ENCODE results near the gene SMC1B.
"Not testable (repeated sequence)": the region's sequence is repeated elsewhere in the genome, so short reads cannot be mapped to it uniquely, and the experiment has no call there.

SMC1B gene, protein sequence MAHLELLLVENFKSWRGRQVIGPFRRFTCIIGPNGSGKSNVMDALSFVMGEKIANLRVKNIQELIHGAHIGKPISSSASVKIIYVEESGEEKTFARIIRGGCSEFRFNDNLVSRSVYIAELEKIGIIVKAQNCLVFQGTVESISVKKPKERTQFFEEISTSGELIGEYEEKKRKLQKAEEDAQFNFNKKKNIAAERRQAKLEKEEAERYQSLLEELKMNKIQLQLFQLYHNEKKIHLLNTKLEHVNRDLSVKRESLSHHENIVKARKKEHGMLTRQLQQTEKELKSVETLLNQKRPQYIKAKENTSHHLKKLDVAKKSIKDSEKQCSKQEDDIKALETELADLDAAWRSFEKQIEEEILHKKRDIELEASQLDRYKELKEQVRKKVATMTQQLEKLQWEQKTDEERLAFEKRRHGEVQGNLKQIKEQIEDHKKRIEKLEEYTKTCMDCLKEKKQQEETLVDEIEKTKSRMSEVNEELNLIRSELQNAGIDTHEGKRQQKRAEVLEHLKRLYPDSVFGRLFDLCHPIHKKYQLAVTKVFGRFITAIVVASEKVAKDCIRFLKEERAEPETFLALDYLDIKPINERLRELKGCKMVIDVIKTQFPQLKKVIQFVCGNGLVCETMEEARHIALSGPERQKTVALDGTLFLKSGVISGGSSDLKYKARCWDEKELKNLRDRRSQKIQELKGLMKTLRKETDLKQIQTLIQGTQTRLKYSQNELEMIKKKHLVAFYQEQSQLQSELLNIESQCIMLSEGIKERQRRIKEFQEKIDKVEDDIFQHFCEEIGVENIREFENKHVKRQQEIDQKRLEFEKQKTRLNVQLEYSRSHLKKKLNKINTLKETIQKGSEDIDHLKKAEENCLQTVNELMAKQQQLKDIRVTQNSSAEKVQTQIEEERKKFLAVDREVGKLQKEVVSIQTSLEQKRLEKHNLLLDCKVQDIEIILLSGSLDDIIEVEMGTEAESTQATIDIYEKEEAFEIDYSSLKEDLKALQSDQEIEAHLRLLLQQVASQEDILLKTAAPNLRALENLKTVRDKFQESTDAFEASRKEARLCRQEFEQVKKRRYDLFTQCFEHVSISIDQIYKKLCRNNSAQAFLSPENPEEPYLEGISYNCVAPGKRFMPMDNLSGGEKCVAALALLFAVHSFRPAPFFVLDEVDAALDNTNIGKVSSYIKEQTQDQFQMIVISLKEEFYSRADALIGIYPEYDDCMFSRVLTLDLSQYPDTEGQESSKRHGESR

DNA sequence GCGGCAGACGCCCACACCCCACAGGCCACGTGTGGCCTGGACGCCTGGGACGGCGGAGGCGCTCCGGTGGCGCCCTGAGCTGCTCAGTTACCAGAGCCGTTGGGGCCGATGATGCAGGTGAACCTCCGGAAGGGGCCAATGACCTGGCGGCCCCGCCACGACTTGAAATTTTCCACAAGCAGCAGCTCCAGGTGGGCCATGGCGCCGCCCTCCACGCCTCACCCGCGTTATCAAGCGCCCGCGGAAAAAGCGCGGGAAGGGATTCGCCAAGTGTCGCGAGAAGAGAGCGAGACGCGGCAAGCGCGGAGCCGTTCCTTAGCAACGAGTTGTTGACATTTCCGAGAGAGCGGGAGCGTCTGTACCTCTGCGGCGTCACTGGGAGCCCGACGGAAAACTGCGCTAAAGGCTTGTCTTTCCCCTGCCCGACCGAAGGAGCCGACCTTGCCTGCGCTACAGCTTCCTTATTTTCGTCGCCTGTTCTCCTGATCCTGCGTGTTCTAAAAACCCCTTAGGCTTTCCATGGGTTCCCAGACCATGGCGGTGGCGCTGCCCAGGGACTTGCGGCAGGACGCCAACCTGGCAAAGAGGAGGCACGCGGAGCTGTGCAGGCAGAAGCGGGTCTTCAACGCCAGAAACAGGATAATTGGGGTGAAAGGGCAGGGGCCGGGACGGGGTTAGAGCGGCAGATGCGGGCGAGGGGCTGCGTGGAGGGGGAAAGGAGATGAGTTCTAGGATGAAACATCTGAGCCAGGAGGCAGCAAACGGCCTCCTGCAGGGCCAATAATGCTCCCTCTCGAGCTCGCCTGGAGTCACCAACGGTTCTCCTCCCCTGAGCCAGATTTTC, at the start of gene SMC1B, which contains the start of gene RIBC2:
Gene SMC1B, minus strand, starts transcription at position 232 of the 844 bp plus-strand sequence. Its CDS starts 32 bp downstream, at position 200.
Gene RIBC2, plus strand, starts transcription at position 326 of the 844 bp plus-strand sequence. Its CDS starts 194 bp downstream, at position 520.
- peak; percentile 66 for DNase-seq (ENCODE audit: low read depth)

DNA sequence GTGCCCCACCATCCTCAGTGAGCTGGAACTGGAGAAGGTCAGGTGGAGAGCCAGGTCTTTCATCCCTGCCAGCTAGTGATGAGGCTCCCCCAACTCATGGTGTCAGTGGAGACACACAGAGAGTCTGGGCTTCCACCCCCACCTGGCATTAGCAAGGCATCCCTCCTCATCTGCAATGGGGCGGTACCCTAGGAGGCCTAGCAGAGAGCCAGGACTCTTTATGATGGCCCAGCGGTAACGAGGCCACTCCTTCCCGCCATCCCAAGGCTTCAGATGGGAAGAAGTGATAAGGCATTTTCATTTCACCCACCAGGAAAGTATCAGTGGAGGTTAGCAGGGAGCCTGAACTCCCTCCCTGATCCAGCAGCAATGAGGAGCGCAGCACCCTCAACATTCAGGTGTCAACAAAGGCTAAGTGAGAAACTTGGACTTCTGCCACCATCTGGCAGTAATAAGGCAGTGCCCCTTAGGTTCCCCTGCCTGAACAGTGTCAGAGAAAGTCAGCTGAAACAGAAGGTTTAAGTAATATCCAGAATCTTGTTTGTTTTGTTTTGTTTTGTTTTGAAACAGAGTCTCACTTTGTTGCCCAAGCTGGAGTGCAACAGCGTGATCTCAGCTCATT, 48.7 kb upstream of the SMC1B start:
- DNase-seq (ENCODE audit: low read depth), result no peak

DNA sequence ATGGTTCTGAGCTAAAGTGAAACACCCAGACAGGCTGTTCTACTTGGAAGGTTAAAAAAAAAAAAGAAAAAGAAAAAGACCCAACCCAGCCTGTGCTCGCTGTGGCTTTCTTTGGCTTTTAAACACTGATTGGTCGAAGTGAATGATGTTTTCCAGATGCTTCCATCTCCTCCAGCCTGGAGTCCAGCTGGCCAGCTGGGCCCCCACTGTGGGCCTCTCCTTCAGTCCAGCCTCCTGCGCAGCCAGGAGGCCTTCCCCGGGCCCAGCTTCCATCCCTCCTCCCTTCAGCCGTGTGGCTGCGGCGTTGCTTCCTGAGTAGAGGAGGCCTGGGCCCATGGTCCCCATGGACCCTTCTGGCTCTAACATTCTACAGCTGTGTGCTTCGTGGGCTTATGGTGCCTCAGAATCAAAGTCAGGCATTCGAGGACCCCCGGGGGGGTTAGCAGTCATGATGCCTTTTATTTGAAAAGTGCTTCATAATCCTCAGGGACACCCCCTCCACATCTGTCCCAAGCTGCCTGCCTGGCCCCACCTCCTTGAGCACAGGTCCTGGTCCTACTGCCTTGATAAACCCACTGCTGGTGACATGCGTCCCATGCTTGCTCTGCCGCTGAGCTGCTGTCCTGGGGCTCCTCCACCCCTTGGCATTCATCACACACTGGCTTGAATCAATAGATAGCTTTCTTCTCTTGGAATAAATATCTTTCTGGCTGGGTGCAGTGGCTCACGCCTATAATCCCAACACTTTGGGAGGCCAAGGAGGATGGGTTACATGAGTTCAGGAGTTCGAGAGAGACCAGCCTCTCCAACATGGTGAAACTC, 47.1 kb upstream of the SMC1B start:
- no peak for DNase-seq (ENCODE audit: low read depth)

DNA sequence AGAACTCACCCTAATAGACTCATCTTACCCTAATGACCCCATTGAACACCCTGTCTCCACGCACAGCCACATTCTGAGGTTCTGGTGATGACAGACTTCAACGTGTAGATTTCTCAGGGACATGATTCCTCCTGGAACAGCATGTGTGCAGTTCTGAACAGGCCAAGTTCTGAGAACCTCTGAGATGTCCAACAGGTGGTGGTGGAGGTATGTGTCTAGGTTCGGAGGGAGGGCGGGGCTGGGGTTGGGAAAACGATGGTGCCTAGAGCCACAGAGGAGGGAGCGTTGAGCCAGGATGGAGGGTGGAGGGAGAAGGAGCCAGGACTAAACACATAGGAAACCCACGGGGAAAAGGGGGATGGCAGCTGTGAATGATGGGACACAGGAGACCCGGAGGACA, 45.8 kb upstream of the SMC1B start:
- no peak for DNase-seq (ENCODE audit: low read depth)

DNA sequence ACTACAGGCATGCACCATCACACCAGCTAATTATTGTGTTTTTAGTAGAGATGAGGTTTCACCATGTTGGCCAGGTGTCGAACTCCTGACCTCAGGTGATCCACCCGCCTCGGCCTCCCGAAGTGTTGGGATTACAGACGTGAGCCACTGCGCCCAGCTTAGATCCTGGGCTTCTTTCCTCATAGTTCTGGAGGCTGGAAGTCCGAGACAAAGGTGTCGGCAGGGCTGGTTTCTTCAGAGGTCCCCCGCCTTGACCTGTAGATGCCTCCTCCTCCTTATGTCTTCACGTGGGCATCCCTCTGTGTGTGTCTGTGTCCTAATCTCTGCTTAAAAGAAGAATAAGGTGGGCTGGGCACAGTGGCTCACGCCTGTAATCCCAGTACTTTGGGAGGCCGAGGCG, 45.1 kb upstream of the SMC1B start:
- DNase-seq (ENCODE audit: low read depth), result no peak

DNA sequence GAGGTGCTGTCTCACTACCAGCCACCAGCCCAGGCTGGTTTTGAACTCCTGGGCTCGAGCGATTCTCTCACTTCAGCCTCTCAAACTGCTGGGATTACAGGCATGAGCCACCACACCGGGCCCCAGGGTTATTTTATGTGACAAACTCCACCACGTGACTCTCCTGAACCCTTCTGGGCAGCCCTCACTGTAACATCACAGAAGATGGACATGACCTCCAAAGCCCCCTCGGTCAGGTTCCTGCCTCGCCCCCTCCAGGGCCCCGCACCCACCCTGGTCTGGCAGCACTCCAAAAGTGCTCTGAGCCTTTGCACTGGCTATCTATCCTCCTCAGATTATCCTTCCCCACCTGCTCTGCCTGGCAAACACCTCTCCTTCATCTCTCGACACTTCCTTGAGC, 43.4 kb upstream of the SMC1B start:
- no peak for DNase-seq (ENCODE audit: low read depth)

DNA sequence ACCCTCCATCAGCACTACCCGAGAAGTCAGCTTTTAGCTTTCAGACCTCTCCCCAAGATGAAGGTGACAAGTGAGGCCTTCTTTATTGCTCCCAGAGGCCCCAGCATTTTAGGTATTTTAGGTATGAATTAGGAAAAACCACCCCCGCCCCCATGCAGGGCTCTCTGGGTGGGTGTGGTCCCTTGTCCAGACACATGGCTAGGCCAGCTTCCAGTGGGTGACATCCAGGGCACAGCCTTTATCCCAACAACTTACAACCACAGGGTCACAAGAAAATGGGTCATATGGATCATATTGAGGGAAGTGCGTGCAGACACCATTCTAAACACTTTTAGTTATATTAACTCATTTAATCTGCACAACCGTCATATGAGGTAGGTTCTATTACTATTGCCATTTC, 42.2 kb upstream of the SMC1B start:
- no peak for DNase-seq (ENCODE audit: low read depth)

DNA sequence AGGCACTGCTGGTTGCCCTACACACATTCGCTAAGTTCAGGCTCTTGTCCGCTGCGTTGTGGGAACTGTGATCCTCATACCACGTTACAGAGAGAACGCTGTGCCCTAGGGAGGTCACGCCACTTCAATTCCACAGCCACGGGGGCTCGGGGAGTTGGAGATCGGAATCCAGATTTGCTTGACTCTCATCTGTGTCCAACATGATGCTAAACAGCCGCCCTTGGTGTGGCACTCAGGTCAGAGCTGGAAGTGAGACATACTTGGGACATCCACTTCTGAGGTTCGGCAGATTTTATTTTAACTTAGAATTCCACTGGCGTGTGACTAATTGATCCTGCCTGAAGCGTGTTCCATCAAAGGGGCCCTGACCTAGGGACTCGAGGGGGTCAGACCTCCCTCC, 41.8 kb upstream of the SMC1B start:
- no peak for DNase-seq (ENCODE audit: low read depth)

DNA sequence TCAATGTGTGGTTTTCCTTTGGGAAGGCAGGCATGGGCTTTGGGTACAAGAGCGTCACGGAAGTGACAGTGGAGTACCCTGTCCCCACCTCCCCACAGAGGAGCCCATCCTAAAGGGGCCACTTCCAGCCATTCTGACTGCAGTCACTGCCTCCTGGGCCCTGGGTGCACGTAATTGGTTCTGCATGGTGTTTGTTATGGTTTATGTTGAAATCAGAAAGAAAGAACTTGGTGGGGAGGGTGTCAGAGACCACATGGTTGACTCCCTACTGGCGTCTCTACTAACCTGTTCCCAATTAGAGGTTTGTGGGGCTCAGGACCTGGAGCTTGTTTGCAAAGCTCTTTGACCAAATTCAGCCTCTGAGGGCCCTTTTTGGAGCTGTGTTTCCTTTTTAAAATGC, 40.9 kb upstream of the SMC1B start:
- no peak for DNase-seq (ENCODE audit: low read depth)

DNA sequence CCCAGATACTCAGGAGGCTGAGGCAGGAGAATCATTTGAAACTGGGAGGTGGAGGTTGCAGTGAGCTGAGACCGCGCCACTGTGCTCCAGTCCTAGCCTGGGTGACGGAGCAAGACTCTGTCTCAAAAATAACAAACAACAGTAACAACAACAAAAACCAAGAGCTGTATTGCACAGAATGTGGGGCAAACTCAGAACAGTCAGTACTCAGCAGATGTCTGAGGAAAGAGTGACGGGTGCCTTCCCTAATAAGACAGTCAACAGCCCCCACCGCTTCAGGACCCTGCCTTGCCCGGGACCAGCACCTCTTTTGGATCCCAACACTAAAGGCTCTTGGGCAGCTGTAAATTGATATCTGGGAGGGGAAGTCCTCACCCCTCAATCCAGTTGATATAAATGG, 40.4 kb upstream of the SMC1B start:
- DNase-seq (ENCODE audit: low read depth), result no peak

DNA sequence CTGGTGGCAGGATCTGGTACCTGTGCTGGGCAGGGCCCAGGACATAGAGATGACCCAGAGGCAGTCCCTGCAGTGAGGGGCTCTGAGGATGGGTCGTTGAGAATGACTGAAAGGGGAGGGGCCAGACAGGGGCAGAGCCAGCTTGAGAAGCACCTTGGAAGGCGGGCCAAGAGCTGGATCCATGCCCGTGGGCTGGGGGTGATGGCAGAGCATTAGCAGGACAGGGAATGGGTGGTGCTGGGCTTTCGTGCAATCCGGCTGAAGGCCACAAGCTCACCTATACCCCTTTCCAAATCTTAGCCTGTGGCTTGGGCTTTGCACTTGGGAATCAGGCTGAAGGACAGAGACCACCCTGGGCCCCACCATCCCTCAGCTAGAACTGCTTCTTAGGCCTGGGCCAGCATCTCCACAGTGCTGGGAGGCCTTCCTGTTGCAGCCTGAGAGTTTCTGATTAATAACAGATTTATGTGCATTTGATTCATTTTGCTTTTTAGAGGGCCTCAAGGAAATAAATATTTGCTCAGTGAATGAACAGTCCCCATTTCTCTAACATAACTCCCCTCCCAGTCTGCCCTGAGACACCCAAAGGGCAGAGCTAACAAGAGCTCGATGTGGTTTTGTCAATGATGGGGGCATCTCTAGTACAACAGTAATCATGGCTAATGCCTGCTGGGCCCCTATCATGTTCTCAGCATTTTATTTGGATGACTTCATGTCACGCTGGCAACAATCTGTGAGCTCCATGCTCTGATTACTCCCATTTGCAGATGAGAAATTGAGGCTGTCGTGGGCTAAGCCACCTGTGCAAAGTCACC, 39.4 kb upstream of the SMC1B start:
- DNase-seq (ENCODE audit: low read depth), result no peak

DNA sequence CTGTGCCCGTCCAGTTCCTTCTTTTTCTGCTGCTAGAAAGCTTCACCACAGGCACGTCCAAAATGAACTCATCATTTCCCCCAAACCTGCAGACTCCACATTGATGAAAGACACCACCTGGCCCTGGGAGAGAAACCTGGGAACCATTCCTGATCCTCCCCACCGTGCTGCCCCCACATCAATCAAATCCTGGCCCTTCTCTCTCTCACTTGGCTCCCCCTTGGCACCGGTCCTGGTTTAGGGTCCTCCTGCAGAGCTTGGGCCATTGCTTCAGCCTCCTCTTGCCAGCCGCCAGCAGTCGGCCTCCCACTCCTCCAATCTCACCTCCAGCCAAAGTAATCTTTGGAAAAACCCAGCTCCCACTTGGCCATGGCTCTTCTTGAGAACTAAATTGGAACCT, 38.6 kb upstream of the SMC1B start:
- no peak for DNase-seq (ENCODE audit: low read depth)

DNA sequence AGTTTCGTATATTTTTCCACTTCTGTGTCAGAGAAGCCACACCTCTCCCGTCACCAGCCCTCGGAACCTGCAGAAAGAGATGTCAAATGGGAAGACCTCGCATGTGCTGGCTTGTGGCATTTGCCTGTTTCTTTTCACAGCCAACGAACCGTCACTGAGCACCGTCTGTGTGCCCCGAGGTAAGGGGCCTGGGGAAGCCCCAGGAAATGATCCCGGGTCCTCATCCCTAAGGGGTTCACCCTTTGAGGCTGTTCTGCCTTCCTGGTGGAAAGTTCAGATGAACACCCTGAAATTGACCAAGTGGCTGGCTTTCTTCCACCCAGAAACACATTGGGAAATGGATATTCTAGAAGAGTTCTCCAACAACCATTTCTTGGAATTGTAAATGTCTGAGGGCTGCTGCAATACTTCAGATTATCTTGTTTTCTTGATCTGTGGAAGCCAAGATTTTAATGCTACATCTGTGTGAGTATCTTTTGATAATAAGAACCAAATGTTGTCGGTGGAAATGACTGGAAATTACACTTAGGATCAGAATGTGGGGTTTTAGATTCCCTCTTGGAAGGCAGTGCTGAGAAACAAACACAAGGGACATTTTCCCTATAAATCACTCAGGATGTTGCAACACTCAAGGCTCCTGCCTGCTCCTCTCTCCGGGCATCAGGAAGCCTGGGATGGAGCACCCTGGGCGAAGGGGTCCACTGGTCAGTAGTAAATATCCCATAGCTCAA, 37.7 kb upstream of the SMC1B start:
- no peak for DNase-seq (ENCODE audit: low read depth)

DNA sequence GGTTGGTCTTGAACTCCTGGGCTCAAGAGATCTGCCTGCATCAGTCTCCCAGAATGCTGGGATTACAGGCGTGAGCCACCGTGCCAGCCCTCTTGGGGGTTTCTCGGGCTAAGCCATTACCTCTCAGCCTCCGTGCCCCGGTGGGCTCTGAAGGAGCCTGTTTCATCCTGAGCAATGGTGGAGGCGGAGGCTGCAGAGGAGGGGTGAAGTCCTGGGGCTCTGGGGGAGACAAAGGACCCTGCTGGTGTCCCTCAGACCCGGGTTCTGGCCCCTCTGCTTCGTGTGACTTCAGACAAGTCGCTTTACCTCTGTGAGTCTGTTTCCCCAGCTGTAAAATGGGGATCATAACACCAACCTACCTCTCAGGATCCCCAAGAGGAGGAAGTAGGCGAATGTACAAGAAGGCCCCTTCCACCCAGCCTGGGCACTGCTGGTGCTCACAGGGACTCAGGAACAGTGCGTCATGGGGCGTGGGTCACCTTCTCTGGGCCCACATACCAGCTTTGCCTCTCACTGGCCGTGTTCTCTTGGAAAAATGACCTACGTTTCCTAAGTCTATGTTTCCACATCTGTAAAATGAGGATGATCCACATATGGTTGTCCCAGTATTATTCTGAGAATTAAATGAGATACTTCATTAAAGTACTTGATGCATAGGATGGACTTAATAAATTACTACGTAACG, 36.8 kb upstream of the SMC1B start:
- no peak for DNase-seq (ENCODE audit: low read depth)

DNA sequence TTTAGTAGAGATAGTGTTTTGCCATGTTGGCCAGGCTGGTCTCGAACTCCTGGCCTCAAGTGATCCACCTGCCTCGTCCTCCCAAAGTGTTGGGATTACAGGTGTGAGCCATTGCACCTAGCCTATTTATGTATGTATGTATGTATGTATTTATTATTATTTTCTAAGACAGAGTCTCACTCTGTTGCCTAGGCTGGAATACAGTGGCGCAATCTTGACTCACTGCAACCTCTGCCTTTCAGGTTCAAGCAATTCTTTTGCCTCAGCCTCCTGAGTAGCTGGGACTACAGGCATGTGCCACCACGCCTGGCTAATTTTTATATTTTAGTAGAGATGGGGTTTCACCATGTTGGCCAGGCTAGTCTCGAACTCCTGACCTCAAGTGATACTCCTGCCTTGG, 36.0 kb upstream of the SMC1B start:
- DNase-seq (ENCODE audit: low read depth), result not testable (repeated sequence)

DNA sequence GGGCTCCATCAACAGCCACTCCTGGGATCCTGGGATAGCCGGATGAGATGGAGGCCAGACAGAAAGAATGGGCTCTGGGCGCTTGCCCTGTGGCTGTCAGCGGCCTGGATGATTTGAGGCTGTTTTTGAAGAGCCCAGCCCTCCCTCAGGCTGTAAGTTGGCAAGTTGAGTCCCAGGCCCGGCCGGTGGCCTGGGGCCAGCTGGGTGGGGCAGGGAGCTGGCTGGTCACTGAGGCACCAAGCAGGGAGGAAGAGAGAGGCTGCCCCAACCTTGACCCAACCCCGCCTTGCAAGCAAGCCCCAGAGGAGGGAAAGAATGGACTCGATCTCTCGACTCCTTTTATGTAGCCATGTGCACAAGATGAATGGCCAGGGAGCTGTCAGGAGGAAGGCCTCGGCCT, 35.0 kb upstream of the SMC1B start:
- no peak for DNase-seq (ENCODE audit: low read depth)

DNA sequence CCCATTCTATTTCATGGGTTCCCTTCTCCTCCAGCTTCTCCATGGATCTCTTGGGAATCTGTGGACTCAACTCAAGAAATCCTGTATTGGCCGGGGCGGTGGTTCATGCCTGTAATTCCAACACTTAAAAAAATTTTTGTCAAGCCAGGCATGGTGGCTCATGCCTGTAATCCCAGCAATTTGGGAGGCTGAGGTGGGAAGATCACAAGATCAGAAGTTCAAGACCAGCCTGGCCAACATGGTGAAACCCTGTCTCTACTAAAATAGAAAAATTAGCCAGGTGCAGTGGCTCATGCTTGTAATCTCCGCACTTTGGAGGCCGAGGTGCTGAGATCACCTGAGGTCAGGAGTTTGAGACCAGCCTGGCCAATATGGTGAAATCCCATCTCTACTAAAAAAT, 34.2 kb upstream of the SMC1B start:
- DNase-seq (ENCODE audit: low read depth), result not testable (repeated sequence)

DNA sequence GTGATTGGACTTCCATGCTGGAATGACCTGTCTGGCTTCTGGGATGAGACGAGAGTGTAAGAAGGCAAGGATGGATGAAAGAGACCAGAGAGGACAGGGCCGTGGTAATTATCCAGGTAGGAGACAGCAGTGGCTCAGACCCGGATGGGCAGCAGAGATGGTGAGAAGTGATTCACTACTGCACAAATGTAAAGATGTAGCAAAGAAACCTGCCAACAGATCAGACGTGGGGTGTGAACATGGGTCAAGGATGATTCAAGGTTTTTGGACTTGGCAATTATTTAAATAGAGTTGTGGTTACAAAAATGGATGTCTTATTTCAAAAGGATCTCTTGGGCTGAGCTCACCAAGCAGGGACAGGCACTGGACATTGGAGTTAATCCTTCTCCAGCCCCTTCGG, 32.8 kb upstream of the SMC1B start:
- DNase-seq (ENCODE audit: low read depth), result no peak

All from stimulated activated CD8-positive, alpha-beta memory T cell treated with anti-CD3 and anti-CD28 coated beads, Interleukin-15, amount 100 ng/mL, for 1 hour (primary cell).